CD4-positive, alpha-beta T cell (primary cell): ENCODE results near the gene SLC38A9. TPM values are rescaled to one million over a fixed set of nuclear protein-coding genes. Genes with fewer than 3 reads are reported as not detected.

Experiments used
- ATAC-seq: fragments of 200-7000 bp; cut with Tn5 transposase; one replicate; pipeline ENCODE4 v1.10.0; 2022; ENCODE audit warnings: mild to moderate bottlenecking; ENCODE audit not compliant: poor library complexity
- CTCF ChIA-PET: fragments of 350-600 bp; sonication (Branson Sonifier 250); formaldehyde crosslinking; loops from one replicate; lab custom pipeline; 2021; ENCODE audit warnings: antibody characterized with exemption, inconsistent platforms; lab: Charles Lee
- POLR2A ChIA-PET: fragments of 350-600 bp; sonication (Branson Sonifier 250); formaldehyde crosslinking; loops from one replicate; lab custom pipeline; 2021; ENCODE audit warnings: antibody characterized with exemption, inconsistent platforms; lab: Charles Lee
- DNase-seq, 14 experiments: peaks; one replicate each; pipeline ENCODE4 v3.0.0-alpha.2; 2013 to 2020; ENCODE audit warnings: mixed read lengths in 2 of 14
- H3K27ac ChIP-seq, 2 donors: one replicate each; pipeline versions ENCODE4 v1.5.1 to v1.7.0; 2013; ENCODE audit warnings: low read length in 2 of 2, low read depth in 1 of 2, mild to moderate bottlenecking in 1 of 2
- H3K27me3 ChIP-seq, 2 experiments: 1 replicate in 1 of 2; 2 replicates in 1 of 2; pipeline versions ENCODE4 v1.6.1 to v1.7.0; 2013; ENCODE audit warnings: low read length in 2 of 2, control low read depth in 1 of 2, mild to moderate bottlenecking in 1 of 2, moderate library complexity in 1 of 2; ENCODE audit not compliant: insufficient read depth in 2 of 2, control insufficient read depth in 1 of 2
- H3K36me3 ChIP-seq: one replicate; pipeline ENCODE4 v1.6.1; 2013; ENCODE audit warnings: low read length, control low read depth; ENCODE audit not compliant: insufficient read depth
- H3K4me1 ChIP-seq: one replicate; pipeline ENCODE4 v1.6.1; 2013; ENCODE audit warnings: low read length, control low read depth; ENCODE audit not compliant: insufficient read depth
- H3K4me3 ChIP-seq: one replicate; pipeline ENCODE4 v1.5.1; 2013; ENCODE audit warnings: mild to moderate bottlenecking, low read length, moderate library complexity
- H3K9me3 ChIP-seq, 2 experiments: 1 replicate in 1 of 2; 2 replicates in 1 of 2; pipeline versions ENCODE4 v1.6.1 to v1.7.0; 2013; ENCODE audit warnings: low read length in 2 of 2, mild to moderate bottlenecking in 2 of 2, control low read depth in 1 of 2, moderate library complexity in 1 of 2; ENCODE audit not compliant: control insufficient read depth in 1 of 2, insufficient read depth in 1 of 2
- H3K27ac Mint-ChIP-seq: one replicate; pipeline ENCODE4 v1.8.0; 2020; ENCODE audit warnings: mixed read lengths
- H3K27me3 Mint-ChIP-seq: one replicate; pipeline ENCODE4 v1.8.0; 2021; ENCODE audit warnings: mixed read lengths
- H3K36me3 Mint-ChIP-seq: one replicate; pipeline ENCODE4 v1.8.0; 2021; ENCODE audit warnings: low read depth, mixed read lengths
- H3K4me1 Mint-ChIP-seq: one replicate; pipeline ENCODE4 v1.8.0; 2021; ENCODE audit warnings: low read depth, mixed read lengths
- H3K4me3 Mint-ChIP-seq: one replicate; pipeline ENCODE4 v1.8.0; 2020; ENCODE audit warnings: mild to moderate bottlenecking, mixed read lengths
- H3K9me3 Mint-ChIP-seq: one replicate; pipeline ENCODE4 v1.8.0; 2020; ENCODE audit warnings: mixed read lengths
- intact Hi-C, 2 experiments: fragments of 100-400 bp; cut with DNase I in 1 of 2; cut with micrococcal nuclease in 1 of 2; formaldehyde crosslinking; loops; one replicate each; pipeline versions ENCODE4 v1.15.1 to v1.9.0; 2023 to 2025; cut with DNase I, micrococcal nuclease
- total RNA-seq, 174 experiments: library from RNA in 2 of 174; stranded (reverse) in 2 of 174; gene quantifications; one replicate each; pipeline ENCODE4 v1.2.3 and lab custom pipeline; 2021 to 2026
- TF ChIP-seq, protein P1 (sequence below): fragments of 200-600 bp; IDR thresholded peaks from one replicate; pipeline ENCODE4 v1.8.0; 2022; ENCODE audit warnings: antibody characterized with exemption, mild to moderate bottlenecking

The SLC38A9 gene
- total RNA-seq, 2 experiments from 2014 or later = 10.0 to 10.3 TPM

DNA sequence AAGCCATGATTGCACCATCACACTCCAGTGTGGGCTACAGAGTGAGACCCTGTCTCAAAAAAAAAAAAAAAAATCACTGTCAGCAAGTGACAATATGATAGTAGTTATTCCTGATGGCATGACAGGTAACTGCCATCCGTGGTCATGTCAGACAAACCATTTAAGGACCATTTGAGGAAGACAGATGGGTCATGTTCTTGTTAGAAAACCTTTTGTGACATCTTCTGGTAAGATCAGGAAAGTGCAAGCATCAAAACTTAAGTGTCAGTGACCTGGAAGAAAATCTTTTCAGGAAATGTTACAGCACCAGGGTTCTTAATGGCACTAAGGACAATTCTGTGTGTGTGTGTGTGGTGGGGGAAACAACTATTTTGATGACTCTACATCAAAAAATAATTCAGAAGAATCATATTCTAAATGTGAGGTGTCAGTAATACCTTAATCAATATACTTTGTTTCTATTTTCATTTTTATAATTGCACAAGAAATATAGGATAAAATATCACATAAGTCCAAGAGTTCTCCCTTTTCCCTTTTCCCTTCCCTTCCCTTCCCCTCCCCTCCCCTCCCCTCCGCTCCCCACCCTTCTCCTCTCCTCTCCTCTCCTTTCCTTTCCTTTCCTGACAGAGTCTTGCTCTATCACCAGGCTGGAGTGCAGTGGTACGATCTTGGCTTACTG is 17.8 kb downstream of the SLC38A9 start:
- Mint-ChIP-seq H3K27me3 (no peaks in the 10 kb centered on the region), H3K27ac (no peak overlapping the region), H3K4me1 (peaks cover 5% of the 10 kb centered on the region), H3K4me3 (no peak overlapping the region), H3K36me3 (peaks cover 24% of the 10 kb centered on the region), H3K9me3 (no peaks in the 10 kb centered on the region)
- DNase-seq (peak in 3 of 14 experiments; percentile 21 to 23 (median 22)), ATAC-seq (peak; percentile 41)
- TF ChIP-seq, protein P1, sequence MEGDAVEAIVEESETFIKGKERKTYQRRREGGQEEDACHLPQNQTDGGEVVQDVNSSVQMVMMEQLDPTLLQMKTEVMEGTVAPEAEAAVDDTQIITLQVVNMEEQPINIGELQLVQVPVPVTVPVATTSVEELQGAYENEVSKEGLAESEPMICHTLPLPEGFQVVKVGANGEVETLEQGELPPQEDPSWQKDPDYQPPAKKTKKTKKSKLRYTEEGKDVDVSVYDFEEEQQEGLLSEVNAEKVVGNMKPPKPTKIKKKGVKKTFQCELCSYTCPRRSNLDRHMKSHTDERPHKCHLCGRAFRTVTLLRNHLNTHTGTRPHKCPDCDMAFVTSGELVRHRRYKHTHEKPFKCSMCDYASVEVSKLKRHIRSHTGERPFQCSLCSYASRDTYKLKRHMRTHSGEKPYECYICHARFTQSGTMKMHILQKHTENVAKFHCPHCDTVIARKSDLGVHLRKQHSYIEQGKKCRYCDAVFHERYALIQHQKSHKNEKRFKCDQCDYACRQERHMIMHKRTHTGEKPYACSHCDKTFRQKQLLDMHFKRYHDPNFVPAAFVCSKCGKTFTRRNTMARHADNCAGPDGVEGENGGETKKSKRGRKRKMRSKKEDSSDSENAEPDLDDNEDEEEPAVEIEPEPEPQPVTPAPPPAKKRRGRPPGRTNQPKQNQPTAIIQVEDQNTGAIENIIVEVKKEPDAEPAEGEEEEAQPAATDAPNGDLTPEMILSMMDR = no peak
- Histone ChIP-seq H3K27ac (no peak overlapping the region), H3K9me3 (no peaks in the 10 kb centered on the region), H3K4me3 (no peak overlapping the region), H3K27me3 (no peaks in the 10 kb centered on the region), H3K4me1 (no peaks in the 10 kb centered on the region), H3K36me3 (peaks cover 11% of the 10 kb centered on the region)
- CTCF ChIA-PET = no interaction called here
- intact Hi-C loops = loop anchor here (5.0 kb wide), 5 partner anchors 202 to 807 kb away; partner anchors contain the start of gene CDC20B (in 2 of the 2)
- POLR2A ChIA-PET = no interaction called here

GRCh38 chr5:55692509-55692908 is 19.6 kb downstream of the SLC38A9 start:
- Histone ChIP-seq H3K4me3 (no peak overlapping the region), H3K36me3 (peaks cover 11% of the 10 kb centered on the region), H3K4me1 (no peaks in the 10 kb centered on the region), H3K27ac (no peak overlapping the region), H3K9me3 (no peaks in the 10 kb centered on the region), H3K27me3 (no peaks in the 10 kb centered on the region)
- Mint-ChIP-seq H3K4me1 (peaks cover 5% of the 10 kb centered on the region), H3K9me3 (no peaks in the 10 kb centered on the region), H3K4me3 (no peak overlapping the region), H3K27me3 (no peaks in the 10 kb centered on the region), H3K36me3 (peaks cover 16% of the 10 kb centered on the region), H3K27ac (no peak overlapping the region)
- DNase-seq = no peak
- intact Hi-C loops = loop anchor here (1.0 to 5.0 kb wide), 7 partner anchors 200 to 805 kb away; partner anchors contain the start of gene CDC20B (in 2 of the 2)
- ChIA-PET POLR2A (no interaction called here), CTCF (interaction anchor here (0.6 to 1.7 kb wide), 4 partner anchors 15 to 509 kb away, joined by 3 to 5 read pairs (median 4); no protein-coding TSS in a partner anchor)
- TF ChIP-seq, protein P1 = no peak
- ATAC-seq = no peak

DNA sequence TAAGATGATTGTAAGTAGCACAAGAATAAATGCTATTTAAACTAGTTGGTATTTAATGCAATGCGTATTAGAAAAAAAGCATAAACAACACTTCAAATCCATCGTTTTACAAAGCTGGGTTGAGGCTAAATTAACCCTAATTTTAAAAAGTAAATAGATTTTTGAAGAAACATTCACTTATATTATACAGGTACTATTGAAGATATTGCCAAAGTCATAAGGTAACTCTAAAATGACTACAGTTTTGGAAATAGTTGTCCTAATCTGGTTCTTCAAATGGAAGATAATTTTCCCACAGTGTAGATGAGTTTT is 20.1 kb downstream of the SLC38A9 start:
- CTCF ChIA-PET = interaction anchor here (0.6 to 1.7 kb wide), 4 partner anchors 16 to 509 kb away, joined by 3 to 5 read pairs (median 4); no protein-coding TSS in a partner anchor
- POLR2A ChIA-PET = no interaction called here

More for the DNA sequence above, 20.1 kb downstream of the SLC38A9 start:
- peaks cover 7% of the 10 kb centered on the region for H3K36me3 ChIP-seq
- H3K27ac Mint-ChIP-seq = no peak overlapping the region
- no peaks in the 10 kb centered on the region for H3K9me3 ChIP-seq
- H3K27me3 Mint-ChIP-seq = no peaks in the 10 kb centered on the region
- ATAC-seq (no peak), DNase-seq (no peak)
- H3K27ac ChIP-seq = no peak overlapping the region
- no peaks in the 10 kb centered on the region for H3K9me3 Mint-ChIP-seq
- H3K4me3 ChIP-seq = no peak overlapping the region
- no peak overlapping the region for H3K4me3 Mint-ChIP-seq
- H3K27me3 ChIP-seq = no peaks in the 10 kb centered on the region
- H3K4me1 Mint-ChIP-seq = peaks cover 5% of the 10 kb centered on the region
- intact Hi-C loops = loop anchor here (1.0 to 5.0 kb wide), 7 partner anchors 200 to 805 kb away; partner anchors contain the start of gene CDC20B (in 2 of the 2)
- TF ChIP-seq, protein P1 = peak; percentile 40
- H3K36me3 Mint-ChIP-seq = peaks cover 12% of the 10 kb centered on the region
- H3K4me1 ChIP-seq = no peaks in the 10 kb centered on the region
